T47D (cell line): ENCODE results near the gene SLC6A9.

ENCODE experiments used
- DNase-seq, 2 experiments: peaks; one replicate each; pipeline versions ENCODE4 v3.0.0 to v3.0.0-alpha.2; 2011 to 2012; ENCODE audit warnings: low read depth in 1 of 2, low spot score in 1 of 2
- JUND ChIP-seq: IDR thresholded peaks from 2 replicates; pipeline ENCODE4 v1.6.1; 2012; ENCODE audit warnings: low read depth
- in situ Hi-C: cut with HindIII; loops from 2 replicates; pipeline ENCODE4 v1.10.0; 2016; ENCODE audit warnings: low sequenced_read_pairs, low pct_unique_long_range_greater_than_20kb

The SLC6A9 gene

DNA sequence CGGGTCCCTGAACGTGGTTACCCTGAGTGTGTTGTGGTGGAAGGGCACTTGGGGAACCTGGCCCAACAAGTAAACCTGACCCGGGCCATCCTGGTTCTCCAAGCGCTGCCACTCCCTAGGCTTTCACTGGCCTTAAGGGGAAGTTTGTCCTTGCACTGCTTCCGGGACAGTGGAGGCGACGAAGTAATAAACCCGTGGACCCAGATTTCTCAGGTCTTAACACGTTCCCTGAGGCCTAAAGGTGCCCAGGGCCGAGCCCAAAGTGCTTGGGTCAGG lies 40.1 kb downstream of the SLC6A9 start:
- DNase-seq, result no peak
- no peak for TF ChIP-seq JUND
- in situ Hi-C loops, result no loop called here

DNA sequence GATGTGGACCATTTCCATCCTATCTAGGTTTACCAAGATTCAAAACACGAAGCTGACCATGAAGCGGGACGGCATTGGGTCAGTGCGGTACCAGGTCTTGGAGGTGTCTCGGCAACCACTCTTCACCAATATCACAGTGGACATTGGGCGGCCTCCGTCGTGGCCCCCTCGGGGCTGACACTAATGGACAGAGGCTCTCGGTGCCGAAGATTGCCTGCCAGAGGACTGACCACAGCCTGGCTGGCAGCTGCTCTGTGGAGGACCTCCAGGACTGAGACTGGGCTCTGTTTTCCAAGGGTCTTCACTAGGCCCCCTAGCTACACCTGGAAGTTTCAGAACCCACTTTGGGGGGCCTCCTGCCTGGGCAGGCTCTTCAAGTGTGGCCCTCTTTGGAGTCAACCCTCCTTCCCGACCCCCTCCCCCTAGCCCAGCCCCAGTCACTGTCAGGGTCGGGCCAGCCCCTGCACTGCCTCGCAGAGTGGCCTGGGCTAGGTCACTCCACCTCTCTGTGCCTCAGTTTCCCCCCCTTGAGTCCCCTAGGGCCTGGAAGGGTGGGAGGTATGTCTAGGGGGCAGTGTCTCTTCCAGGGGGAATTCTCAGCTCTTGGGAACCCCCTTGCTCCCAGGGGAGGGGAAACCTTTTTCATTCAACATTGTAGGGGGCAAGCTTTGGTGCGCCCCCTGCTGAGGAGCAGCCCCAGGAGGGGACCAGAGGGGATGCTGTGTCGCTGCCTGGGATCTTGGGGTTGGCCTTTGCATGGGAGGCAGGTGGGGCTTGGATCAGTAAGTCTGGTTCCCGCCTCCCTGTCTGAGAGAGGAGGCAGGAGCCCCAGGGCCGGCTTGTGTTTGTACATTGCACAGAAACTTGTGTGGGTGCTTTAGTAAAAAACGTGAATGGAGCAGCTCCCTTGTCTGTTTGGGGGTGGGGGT lies 40.7 kb downstream of the SLC6A9 start:
- TF ChIP-seq JUND, result no peak
- DNase-seq, result no peak

DNA sequence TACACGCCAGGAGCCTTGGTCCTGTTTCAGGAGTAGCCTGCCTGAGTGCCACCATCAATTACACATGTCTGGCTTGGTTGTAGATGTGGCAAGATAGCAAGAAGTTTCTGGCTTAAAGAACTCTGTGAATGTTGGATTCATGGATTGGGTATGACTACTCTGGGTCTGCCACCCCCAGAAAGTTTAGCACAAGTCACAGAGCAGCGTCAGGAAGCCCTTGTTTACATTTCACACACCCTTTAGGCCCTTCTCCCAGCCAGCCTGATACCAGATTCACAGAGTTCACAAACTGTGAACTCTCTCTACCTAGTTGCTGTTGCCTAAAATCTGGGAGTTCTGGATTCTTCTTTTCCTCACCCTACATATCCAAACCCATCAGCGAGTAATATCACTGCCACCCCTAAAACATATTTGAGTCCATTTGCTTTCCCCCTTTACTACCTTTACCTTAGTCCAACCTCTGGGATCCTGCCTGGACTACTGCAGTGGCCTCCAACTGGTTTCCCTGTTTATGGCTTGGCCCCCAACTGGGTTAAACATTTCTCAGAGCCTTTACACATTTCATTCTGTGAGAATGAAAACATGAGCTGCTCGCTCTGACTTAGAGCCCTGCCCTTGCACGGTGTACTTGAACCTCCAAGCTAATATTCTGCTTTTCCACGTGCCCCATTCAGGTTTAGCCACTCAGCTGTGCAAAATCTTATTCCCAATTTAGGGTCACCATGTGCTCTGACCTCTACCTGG lies 43.9 kb downstream of the SLC6A9 start:
- in situ Hi-C loops, result no loop called here
- no peak for TF ChIP-seq JUND
- DNase-seq, result no peak

More for the DNA sequence above, 40.7 kb downstream of the SLC6A9 start:
- in situ Hi-C loops, result no loop called here

DNA sequence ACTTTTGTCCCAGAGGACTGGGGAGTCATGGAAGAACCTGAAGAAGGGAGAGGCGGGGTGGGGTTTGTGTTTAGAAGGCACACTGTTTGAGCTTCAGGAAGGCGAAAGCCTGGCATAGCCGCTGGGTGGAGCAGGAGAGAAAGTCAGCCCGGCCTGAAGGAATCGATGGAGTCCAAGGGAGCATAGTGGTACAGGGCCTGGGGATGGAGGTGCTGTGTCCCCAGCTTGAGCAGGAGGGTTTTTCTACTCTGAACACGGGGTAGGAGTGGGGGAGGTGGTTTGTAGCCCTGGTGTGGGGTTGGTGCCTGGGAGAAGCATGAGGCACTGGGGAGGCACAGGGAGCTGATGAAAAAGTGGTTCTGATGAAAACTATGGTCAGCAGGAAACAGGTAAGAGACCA lies 44.5 kb downstream of the SLC6A9 start:
- no peak for TF ChIP-seq JUND
- in situ Hi-C loops, result no loop called here

DNA sequence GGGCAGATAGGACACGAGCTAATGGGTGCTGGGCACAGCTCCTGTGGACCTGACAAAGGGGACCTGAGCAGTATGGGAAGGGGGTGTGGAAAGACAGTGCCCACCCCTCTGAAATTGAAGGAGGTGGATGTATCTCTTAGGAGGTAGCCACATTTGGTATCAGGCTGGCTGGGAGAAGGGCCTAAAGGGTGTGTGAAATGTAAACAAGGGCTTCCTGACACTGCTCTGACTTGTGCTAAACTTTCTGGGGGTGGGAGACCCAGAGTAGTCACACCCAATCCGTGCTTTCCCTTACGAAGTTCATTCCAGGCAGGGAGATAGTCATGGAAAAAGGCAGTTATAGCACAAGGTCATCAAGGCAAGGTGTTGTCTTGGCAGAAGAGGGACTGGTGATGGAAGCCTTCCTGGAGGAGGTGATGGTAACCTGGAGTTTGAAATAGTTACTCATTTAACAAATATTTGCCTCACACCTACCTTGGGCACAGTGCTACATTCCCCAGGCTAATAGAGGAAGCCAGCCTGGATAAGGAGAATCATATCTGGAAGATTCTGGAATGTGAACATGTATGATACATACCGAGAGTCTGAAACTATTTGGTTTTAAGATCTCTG lies 45.2 kb downstream of the SLC6A9 start:
- in situ Hi-C loops, result no loop called here
- no peak for DNase-seq
- no peak for TF ChIP-seq JUND

More for the DNA sequence above, 44.5 kb downstream of the SLC6A9 start:
- no peak for DNase-seq

DNA sequence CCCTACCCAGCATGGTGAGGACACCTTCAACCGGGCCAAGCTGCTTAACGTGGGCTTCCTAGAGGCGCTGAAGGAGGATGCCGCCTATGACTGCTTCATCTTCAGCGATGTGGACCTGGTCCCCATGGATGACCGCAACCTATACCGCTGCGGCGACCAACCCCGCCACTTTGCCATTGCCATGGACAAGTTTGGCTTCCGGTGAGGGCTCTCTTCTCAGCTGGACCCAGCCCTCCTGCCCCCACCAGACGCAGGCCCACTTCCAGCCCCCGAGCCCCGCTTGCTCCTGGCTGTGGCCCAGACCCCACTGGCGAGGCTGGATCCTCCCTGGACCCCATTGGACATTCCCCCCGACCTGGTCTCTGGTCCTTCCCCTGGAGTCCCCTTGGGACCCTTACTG lies 46.4 kb downstream of the SLC6A9 start:
- in situ Hi-C loops, result no loop called here
- no peak for DNase-seq
- no peak for TF ChIP-seq JUND

DNA sequence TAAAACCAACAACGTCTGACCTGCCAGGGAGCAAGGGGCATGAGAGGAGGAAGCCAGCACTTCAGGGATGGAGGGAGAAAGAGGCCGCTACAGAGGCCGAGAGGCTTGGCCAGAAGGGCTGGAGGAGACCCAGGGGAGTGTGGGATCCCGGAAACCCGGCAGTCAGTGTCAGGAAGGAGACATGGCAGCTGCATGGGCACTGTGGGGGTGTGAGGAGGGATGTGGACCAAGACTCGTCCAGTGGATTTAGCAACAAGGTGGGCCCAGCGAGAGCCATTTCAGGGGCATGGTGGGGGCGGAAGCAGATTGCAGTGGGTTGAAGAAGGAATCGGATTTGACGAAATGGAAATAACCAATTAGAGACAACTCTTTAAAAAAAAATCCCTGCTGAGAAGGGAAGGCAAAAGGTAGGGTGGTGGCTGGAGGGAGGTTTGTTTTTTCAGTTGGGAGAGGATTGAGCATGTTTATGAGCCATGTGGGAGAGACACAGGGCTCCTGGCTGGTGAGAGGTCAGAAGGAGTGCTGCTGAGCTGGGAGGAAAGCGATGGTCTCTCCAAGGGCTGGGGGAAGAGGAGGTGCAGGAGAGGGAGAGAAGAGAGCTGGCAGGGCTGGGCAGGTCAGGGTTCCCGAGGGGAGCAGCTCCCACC lies 47.9 kb downstream of the SLC6A9 start:
- in situ Hi-C loops, result no loop called here
- TF ChIP-seq JUND, result no peak
- DNase-seq, result no peak

DNA sequence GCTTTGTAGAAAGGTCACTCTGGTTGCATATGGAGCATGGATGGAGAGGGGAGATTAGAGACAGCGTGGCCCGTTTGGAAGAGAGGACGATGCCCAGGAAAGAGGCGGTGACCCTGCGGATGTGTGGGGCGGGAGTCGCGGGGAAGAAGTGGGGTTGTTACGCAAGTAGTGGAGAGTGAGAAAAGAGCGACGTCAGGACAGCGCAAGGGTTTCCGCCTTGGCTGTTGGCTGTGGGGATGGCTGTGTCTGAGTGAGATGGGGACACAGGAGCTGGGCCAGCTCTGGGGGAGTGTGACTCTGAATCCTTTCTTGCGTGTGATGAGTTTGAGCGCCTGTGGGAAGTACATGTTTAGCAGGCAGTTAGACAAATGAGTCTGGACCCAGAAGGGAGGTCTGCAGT lies 48.5 kb downstream of the SLC6A9 start:
- no peak for DNase-seq
- in situ Hi-C loops, result no loop called here
- no peak for TF ChIP-seq JUND

DNA sequence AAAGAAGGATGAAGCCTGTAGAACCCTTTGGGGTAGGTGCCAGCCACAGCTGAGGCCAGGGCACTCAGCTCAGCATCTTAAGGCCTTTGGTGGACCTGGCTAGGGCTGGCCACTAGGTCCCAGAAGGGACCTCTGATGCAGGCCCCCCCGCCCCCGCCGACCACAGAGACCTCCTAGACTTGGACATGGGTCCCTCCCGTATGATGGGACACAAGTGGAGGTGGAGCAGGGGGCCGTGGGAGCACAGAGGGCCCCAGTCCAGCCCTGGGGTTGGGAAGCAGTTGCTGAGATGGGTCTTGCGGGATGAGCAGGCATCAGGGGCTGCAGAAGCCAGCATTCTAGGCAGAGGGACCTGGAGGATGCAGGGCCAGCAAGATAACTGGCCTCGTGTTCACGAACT lies 49.0 kb downstream of the SLC6A9 start:
- DNase-seq, result no peak
- no peak for TF ChIP-seq JUND
- in situ Hi-C loops, result no loop called here

DNA sequence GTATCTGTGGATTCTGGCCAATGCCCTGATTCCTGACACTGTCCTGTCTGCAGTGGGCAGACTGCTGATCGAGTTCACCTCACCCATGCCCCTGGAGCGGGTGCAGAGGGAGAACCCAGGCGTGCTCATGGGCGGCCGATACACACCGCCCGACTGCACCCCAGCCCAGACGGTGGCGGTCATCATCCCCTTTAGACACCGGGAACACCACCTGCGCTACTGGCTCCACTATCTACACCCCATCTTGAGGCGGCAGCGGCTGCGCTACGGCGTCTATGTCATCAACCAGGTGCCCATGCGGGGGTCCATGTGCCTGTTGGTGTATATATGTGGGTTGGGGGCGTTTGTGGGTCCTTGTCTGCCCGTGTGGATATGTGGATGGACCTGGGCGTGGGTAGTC lies 49.6 kb downstream of the SLC6A9 start:
- in situ Hi-C loops, result no loop called here
- DNase-seq, result no peak
- TF ChIP-seq JUND, result no peak

DNA sequence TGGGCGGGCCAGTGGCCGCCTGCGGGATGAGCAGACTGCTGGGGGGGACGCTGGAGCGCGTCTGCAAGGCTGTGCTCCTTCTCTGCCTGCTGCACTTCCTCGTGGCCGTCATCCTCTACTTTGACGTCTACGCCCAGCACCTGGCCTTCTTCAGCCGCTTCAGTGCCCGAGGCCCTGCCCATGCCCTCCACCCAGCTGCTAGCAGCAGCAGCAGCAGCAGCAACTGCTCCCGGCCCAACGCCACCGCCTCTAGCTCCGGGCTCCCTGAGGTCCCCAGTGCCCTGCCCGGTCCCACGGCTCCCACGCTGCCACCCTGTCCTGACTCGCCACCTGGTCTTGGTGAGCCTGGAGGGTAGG lies 50.1 kb downstream of the SLC6A9 start:
- TF ChIP-seq JUND, result no peak
- in situ Hi-C loops, result no loop called here
- no peak for DNase-seq

DNA sequence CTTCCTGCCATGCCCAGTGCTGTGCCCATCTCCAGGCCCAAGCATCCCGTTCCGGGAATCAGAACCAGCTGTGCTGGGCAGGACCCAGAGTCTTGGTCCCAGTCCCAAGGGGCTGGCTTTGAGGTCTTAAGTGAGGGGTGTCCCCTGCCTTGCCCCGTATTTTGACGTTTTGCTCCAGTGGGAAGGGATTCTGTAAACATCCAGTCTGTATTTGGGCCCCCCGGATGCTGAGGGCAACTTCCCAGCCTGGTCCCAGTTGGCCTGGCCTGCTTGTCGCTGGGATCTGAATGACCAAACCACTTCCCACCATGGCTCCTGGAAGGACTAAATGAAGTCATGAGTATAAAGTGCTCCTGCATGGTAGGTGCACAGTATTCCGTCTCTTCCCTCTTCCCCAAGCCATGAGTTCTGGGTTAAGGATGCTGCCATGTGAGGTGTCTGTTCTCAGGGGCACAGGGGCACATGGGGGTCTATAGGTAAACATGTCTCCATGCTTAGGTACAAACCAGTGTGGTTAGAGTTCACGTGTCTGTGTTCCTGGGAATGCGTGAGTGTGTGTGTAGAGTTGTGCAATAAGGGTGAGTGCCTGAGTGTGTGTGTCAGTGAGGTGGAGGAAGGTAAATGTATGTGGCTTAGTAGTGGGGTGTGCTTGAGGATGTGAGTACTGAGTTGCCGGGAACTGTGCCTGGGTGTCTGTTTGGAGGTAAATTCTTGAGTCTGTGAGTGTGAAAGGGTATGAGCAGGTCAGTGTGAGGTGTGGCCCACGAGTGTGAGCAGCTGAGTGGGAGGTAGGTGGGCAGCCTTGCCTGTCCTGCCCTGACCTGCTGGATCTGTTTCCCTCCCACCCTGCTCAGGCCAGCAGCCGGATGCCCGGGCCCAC lies 50.8 kb downstream of the SLC6A9 start:
- in situ Hi-C loops, result no loop called here
- no peak for TF ChIP-seq JUND
- no peak for DNase-seq
